GM21529 (cell line): ENCODE results near the gene UBR1.
"Not testable (repeated sequence)": the region's sequence is repeated elsewhere in the genome, so short reads cannot be mapped to it uniquely, and the experiment has no call there.

ENCODE experiments used
- ATAC-seq: cut with Tn5 transposase; IDR thresholded peaks from one replicate; pipeline ENCODE4 v1.9.1; 2021; ENCODE audit not compliant: unreplicated experiment

The UBR1 gene

GRCh38 chr15:43105778-43106485, at the start of gene UBR1:
UBR1 (minus strand) TSS chr15:43106038; CDS start chr15:43106022, 16 bp downstream.
- ATAC-seq, result peak; percentile 92

- ATAC-seq, result no peak
These were observed 47.4 kb upstream of the UBR1 start for GRCh38 chr15:43153269-43153668.

DNA sequence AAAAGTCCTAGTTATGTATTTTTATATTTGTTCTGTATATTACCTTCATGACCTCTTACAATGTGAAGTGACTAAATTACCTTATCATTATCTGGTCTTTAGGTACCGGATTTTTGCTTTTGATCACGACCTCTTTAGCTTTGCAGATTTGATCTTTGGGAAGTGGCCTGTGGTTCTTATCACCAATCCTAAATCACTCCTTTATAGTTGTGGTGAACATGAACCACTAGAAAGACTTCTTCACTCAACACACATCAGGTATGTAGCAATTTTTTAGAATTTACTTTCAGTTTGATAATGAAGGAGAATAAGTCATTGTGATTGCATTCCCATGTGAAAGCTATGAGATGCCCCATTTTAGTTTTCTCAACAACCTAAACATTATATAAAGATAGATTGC, 45.9 kb upstream of the UBR1 start:
- no peak for ATAC-seq

DNA sequence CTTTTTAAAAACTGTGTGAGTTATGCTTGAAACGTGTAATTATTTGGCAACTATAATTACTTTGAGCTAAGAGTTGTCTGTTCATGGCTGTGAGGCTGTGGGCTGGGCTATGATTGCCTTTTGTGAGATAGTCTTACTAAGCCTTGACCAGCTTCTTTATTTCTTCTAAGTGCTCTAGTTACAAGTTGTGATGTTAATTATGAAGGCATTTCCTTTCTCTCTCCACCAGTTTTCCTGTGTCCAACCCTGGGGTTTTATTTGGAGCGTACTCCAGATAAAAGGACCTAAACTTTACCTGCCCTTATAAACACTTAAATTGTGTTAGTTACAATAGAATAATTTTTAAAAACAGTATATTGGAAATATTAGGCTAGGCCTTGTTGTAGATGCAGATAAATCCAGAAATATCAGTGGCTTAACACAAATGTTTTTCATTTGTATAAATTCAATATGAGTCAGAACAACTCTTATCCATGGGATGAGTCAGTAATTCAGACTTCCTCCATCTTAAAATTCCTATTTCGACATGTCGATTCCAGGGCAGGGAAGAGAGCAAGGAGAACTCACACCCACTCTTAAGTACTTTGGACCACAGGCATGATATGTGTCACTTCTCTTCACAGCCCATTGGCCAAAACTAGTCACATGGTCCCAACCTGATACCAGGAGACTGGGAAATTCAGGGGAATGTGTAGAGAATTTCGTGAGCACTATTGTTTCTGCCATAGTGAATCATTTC, 44.5 kb upstream of the UBR1 start:
- no peak for ATAC-seq

GRCh38 chr15:43146184-43146583, 40.3 kb upstream of the UBR1 start:
- ATAC-seq, result no peak

DNA sequence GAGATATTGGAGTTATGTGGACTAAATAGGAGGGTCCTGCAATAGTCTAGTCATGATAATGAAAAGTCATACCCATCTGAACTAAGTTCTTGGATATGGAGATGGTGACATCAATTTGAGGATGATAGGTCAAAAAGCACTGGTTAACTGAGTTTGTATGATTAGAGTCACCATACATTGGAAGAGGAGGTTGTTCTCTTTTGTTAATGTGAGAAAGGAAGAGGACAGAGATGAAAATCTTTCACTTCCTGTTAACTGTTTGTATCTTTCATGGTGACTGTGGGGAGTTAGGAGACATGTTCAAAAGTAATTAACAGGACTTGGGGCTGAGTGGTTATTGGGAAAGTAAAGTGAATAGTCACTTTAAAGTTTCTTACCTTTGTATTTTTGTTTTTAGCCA, 38.7 kb upstream of the UBR1 start:
- no peak for ATAC-seq

DNA sequence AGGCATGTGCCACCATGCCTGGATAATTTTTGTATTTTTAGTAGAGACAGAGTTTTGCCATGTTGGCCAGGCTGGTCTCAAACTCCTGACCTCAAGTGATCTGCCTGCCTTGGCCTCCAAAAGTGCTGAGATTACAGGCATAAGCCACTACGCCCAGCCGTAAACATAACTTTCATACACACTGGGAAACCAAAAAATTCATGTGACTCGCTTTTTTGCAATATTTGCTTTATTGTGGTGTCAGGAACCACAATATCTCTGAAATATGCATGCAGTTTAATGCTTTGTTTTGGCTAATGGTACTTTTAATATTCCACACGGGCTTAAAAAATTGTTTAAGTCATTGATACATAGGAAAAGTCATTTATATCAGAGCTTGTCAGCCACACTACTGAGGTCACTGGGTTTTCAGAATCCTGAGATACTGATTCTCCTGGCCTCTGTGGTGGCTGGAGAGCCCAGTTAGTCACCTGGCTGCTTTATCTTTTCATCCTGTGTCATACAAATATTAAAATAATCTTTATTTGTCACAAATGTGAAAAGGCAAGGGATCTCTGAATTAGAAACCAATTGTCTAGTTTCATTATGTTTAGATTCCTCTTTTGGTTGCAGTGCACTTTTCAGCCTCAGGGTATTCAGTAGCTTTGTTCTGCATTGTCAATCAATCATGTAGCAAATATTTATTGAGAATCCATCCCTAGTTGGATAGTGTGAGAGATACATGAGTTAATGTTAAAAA, 37.5 kb upstream of the UBR1 start:
- no peak for ATAC-seq

DNA sequence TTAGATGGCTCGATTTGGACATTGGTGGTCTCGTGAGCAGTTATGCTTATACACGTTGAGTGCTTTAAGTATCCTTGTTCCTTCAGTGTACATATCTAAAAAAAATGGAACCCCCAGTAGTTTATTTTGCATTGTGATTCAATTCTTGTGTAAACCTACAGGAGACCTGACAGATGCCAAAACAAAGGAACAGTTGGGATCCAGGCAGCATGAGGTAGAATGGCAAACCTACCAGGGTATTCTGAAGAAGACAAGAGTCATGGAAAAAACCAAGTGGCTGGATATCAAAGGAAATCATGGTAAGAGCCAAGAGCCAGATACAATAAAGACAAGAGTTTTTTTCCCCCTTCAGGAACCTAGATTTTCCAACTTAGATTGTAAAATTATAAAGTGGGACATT, 29.5 kb upstream of the UBR1 start:
- no peak for ATAC-seq

GRCh38 chr15:43134157-43134635, 28.4 kb upstream of the UBR1 start:
- peak; percentile 11 for ATAC-seq

DNA sequence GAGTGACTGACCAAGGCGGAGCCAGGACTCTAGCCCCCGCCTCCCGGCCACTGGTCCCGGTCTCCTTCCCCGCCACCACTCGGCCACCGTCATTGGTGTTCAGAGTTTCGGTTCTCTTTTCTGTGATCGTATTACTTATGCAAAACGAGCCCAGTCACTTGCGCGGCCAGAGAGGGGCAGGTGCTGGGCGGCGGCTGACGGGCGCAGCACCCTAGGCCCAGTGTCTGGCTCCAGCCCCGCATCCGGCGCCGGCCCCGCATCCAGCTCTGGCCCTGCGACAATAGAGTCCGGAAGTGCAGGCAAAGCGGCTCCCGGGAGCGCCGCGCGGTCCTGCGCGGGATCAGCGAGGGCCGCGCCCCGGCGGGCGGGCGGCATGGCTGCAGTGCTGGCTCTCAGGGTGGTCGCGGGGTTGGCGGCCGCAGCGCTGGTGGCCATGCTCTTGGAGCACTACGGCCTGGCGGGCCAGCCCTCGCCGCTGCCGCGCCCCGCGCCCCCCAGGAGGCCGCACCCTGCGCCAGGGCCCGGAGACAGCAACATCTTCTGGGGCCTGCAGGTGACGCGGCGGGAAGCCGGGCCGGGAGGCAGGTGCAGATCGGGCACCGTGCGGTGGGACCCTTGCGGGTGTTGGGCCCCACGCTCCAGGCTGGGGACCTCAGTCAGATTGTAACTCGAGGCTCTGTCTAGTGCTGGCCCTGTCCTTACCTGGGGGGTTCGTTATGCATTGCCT, 27.8 kb upstream of the UBR1 start, which contains the start of gene TMEM62:
Gene TMEM62, plus strand, starts transcription at position 157 of the 727 bp plus-strand sequence. Its CDS starts 217 bp downstream, at position 374.
- ATAC-seq, result peak; percentile 94

- no peak for ATAC-seq
These were observed 27.1 kb upstream of the UBR1 start for GRCh38 chr15:43132830-43133429.

GRCh38 chr15:43128980-43129335, 23.1 kb upstream of the UBR1 start:
- ATAC-seq, result no peak

DNA sequence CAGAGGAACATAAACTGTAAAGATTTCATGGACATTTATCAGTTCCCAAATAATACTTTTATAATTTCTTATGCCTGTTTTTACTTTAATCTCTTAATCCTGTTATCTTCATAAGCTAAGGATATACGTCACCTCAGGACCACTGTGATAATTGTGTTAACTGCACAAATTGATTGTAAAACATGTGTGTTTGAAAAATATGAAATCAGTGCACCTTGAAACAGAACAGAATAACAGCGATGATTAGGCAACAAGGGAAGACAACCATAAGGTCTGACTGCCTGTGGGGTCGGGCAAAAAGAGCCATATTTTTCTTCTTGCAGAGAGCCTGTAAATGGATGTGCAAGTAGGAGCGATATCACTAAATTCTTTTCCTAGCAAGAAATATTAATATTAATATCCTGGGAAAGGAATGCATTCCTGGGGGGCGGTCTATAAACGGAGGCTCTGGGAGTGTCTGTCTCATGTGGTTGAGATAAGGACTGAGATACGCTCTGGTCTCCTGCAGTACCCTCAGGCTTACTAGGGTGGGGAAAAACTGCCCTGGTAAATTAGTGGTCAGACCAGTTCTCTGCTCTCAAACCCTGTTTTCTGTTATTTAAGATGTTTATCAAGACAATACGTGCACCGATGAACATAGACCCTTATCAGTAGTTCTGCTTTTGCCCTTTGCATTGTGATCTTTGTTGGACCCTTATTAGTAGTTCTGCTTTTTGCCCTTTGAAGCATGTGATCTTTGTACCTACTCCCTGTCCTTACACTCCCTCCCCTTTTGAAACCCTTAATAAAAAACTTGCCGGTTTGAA, 22.5 kb upstream of the UBR1 start:
- not testable (repeated sequence) for ATAC-seq

- ATAC-seq, result no peak
These were observed 21.9 kb upstream of the UBR1 start for GRCh38 chr15:43127752-43128151.

GRCh38 chr15:43126356-43126755, 20.5 kb upstream of the UBR1 start:
- ATAC-seq, result no peak

GRCh38 chr15:43125100-43125661, 19.3 kb upstream of the UBR1 start:
- no peak for ATAC-seq

- ATAC-seq, result no peak
These were observed 16.0 kb upstream of the UBR1 start for GRCh38 chr15:43121863-43122262.

- peak; percentile 42 for ATAC-seq
These were observed 13.0 kb upstream of the UBR1 start for GRCh38 chr15:43118829-43119228.

- no peak for ATAC-seq
These were observed 12.4 kb upstream of the UBR1 start for GRCh38 chr15:43118286-43118685.
